ENCODE data around the gene SERPINB10.

SERPINB10 gene

DNA sequence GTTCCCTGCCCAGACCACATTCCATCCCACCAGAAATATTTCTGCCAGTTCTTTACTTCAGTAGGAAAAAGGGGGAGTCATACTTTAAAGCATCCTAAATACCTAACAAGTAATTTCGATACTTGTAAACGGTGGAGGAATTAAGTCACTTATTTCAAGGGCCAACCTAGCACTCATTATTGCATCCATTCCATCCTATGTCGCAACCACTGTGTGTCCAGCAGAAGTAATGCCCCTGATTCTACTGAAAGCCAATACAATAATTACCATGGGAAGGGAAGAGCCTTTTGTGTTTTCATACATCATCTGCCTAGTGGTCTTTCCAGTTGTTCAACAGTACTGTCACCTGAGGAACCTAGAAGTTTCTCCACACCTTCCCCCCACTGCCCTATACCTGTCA, 74.6 kb downstream of the SERPINB10 start:
- no peak for DNase-seq (ENCODE audit: low spot score)
